GM23338 (cell line): ENCODE data around the gene BRINP2.

Experiments
- CREB1 ChIP-seq: fragments of 250-450 bp; sonication (Bioruptor Pico); IDR thresholded peaks from 2 replicates; pipeline ENCODE4 v1.5.0; 2020; ENCODE audit warnings: low read depth, mild to moderate bottlenecking, moderate library complexity
- CTCF ChIP-seq, 2 experiments: fragments of 200-600 bp in 1 of 2; sonication (generic) in 1 of 2; conservative IDR thresholded peaks; 2 replicates each; pipeline versions ENCODE4 v1.5.1 to v1.6.1; 2016 to 2017; ENCODE audit warnings: antibody characterized with exemption in 2 of 2, low read depth in 2 of 2, mild to moderate bottlenecking in 2 of 2, moderate library complexity in 1 of 2
- REST ChIP-seq: IDR thresholded peaks from one replicate; pipeline ENCODE4 v1.6.1; 2018; ENCODE audit warnings: antibody characterized with exemption; ENCODE audit not compliant: unreplicated experiment

- TF ChIP-seq REST (no peak), CREB1 (CRISPR knock-in tag) (no peak), CTCF (conservative IDR thresholded peaks at IDR 0.05; ENCODE audit: low read depth in 2 of 2) (no peak)
Measured at GRCh38 chr1:177162243-177162642, 8.5 kb upstream of the BRINP2 start.
